C4-2B (cell line): ENCODE results near the gene TSNAXIP1.

Experiments used
- H3K27ac ChIP-seq: fragments of 450-650 bp; 2 replicates; pipeline ENCODE4 v1.5.1; 2017
- CTCF ChIP-seq: fragments of 450-650 bp; conservative IDR thresholded peaks from 2 replicates; pipeline ENCODE4 v1.5.1; 2017; ENCODE audit warnings: mild to moderate bottlenecking
- ZFX ChIP-seq: fragments of 450-650 bp; IDR thresholded peaks from 2 replicates; pipeline ENCODE4 v1.6.1; 2017

Gene TSNAXIP1

GRCh38 chr16:67846063-67846319 lies 39.3 kb downstream of the TSNAXIP1 start:
- TF ChIP-seq ZFX: no peak
- TF ChIP-seq CTCF: no peak
- peak overlapping the region; percentile 95 for H3K27ac ChIP-seq

GRCh38 chr16:67846320-67847063 lies 39.8 kb downstream of the TSNAXIP1 start, which contains the start of gene NUTF2:
NUTF2 (plus strand) TSS chr16:67846933; CDS start chr16:67865131, 18,198 bp downstream.
- H3K27ac ChIP-seq: peak within 1 kb of the TSS; percentile 95

GRCh38 chr16:67847064-67847861 lies 40.6 kb downstream of the TSNAXIP1 start, which contains the start of gene CENPT:
CENPT (minus strand) TSS chr16:67847693; CDS start chr16:67833859, 13,834 bp downstream.
- TF ChIP-seq ZFX (peak; percentile 64), CTCF (no peak)
- peak within 1 kb of the TSS; percentile 95 for H3K27ac ChIP-seq

More at GRCh38 chr16:67846320-67847063, 39.8 kb downstream of the TSNAXIP1 start, which contains the start of gene NUTF2:
- TF ChIP-seq ZFX (no peak), CTCF (no peak)

- TF ChIP-seq CTCF: no peak
- no peak for TF ChIP-seq ZFX
- H3K27ac ChIP-seq: peak overlapping the region; percentile 95
Measured at GRCh38 chr16:67848118-67848517, 41.4 kb downstream of the TSNAXIP1 start.

- no peak for TF ChIP-seq ZFX
- TF ChIP-seq CTCF: no peak
- no peak overlapping the region for H3K27ac ChIP-seq
Measured at GRCh38 chr16:67853670-67854069, 47.0 kb downstream of the TSNAXIP1 start.

- TF ChIP-seq ZFX (no peak), CTCF (no peak)
- no peak overlapping the region for H3K27ac ChIP-seq
Measured at GRCh38 chr16:67855789-67856188, 49.1 kb downstream of the TSNAXIP1 start.
